Hepatocyte (in vitro differentiated cells): ENCODE results near the gene CGB5. TPM values are rescaled to one million over a fixed set of nuclear protein-coding genes. Genes with fewer than 3 reads are reported as not detected.
"Not testable (repeated sequence)": the region's sequence is repeated elsewhere in the genome, so short reads cannot be mapped to it uniquely, and the experiment has no call there.

Source experiments
- DNase-seq: peaks from one replicate; pipeline ENCODE4 v3.0.0-alpha.2; 2016; ENCODE audit warnings: low spot score
- H2AFZ ChIP-seq: fragments of 200-600 bp; sonication (generic); 2 replicates; pipeline ENCODE4 v1.6.0; 2016; ENCODE audit warnings: antibody characterized with exemption, mild to moderate bottlenecking
- H3K27ac ChIP-seq: fragments of 200-600 bp; sonication (generic); 2 replicates; pipeline ENCODE4 v1.5.1; 2016; ENCODE audit warnings: mild to moderate bottlenecking
- H3K27me3 ChIP-seq: fragments of 200-600 bp; sonication (generic); 2 replicates; pipeline ENCODE4 v1.6.1; 2016
- H3K36me3 ChIP-seq: fragments of 200-600 bp; sonication (generic); replicated peaks from 2 replicates; pipeline ENCODE4 v1.5.1; 2016; ENCODE audit warnings: low read depth; ENCODE audit not compliant: insufficient read depth
- H3K4me1 ChIP-seq: fragments of 200-600 bp; sonication (generic); 2 replicates; pipeline ENCODE4 v1.5.1; 2016; ENCODE audit warnings: mild to moderate bottlenecking, moderate library complexity; ENCODE audit not compliant: insufficient read depth
- H3K4me2 ChIP-seq: fragments of 200-600 bp; sonication (generic); 2 replicates; pipeline ENCODE4 v1.6.0; 2016
- H3K4me3 ChIP-seq: fragments of 200-600 bp; sonication (generic); 2 replicates; pipeline ENCODE4 v1.5.1; 2016; ENCODE audit warnings: mild to moderate bottlenecking
- H3K79me2 ChIP-seq: fragments of 200-600 bp; sonication (generic); 2 replicates; pipeline ENCODE4 v1.6.0; 2017; ENCODE audit warnings: mild to moderate bottlenecking
- H3K9me2 ChIP-seq: fragments of 200-600 bp; sonication (generic); replicated peaks from 2 replicates; pipeline ENCODE4 v1.6.0; 2017; ENCODE audit warnings: mild to moderate bottlenecking; ENCODE audit not compliant: insufficient read depth
- H3K9me3 ChIP-seq: fragments of 200-600 bp; sonication (generic); 2 replicates; pipeline ENCODE4 v1.5.1; 2016; ENCODE audit warnings: low read depth, mild to moderate bottlenecking
- H4K20me1 ChIP-seq: fragments of 200-600 bp; sonication (generic); 2 replicates; pipeline ENCODE4 v1.6.0; 2016; ENCODE audit warnings: mild to moderate bottlenecking; ENCODE audit not compliant: insufficient read depth, poor library complexity, severe bottlenecking
- CTCF ChIP-seq: fragments of 200-600 bp; sonication (generic); IDR thresholded peaks from 2 replicates; pipeline ENCODE4 v1.5.1; 2016; ENCODE audit warnings: antibody characterized with exemption, mild to moderate bottlenecking; ENCODE audit not compliant: poor library complexity
- EZH2 ChIP-seq: fragments of 200-600 bp; sonication (generic); IDR thresholded peaks from 2 replicates; pipeline ENCODE4 v1.6.1; 2016; ENCODE audit warnings: antibody characterized with exemption, mild to moderate bottlenecking, borderline replicate concordance
- EZH2phosphoT487 ChIP-seq: fragments of 200-600 bp; sonication (generic); IDR thresholded peaks from one replicate; pipeline ENCODE4 v1.6.1; 2018; ENCODE audit warnings: antibody characterized with exemption, mild to moderate bottlenecking, low read depth, moderate library complexity; ENCODE audit not compliant: unreplicated experiment, severe bottlenecking
- WGBS: methylation state at CpG from one replicate; pipeline ENCODE4 v1.1.6; 2016; ENCODE audit warnings: low lambda C conversion rate; ENCODE audit errors: missing lambda C conversion rate; 5-methylcytosine and 5-hydroxymethylcytosine counted together
- polyA plus RNA-seq: library from polyadenylated mRNA; unstranded; fragments of >200 nt; fragmentation: Nextera tagmentation; extraction: Ambion mirVana; gene quantifications from 2 replicates; pipeline ENCODE4 v1.2.1, GENCODE V29; 2016
- total RNA-seq: library from RNA; depleted of rRNA; stranded (reverse); fragments of >200 nt; gene quantifications from 2 replicates; pipeline ENCODE4 v1.2.3, GENCODE V29; 2014

The CGB5 gene
- total and polyA plus RNA-seq, 2 experiments from 2014 or later, result 0.22 to 1.9 TPM

- H3K27ac ChIP-seq, result no peak overlapping the region
- H3K27me3 ChIP-seq, result peaks cover 27% of the 10 kb centered on the region
- TF ChIP-seq EZH2phosphoT487 (no peak), CTCF (no peak), EZH2 (no peak)
- no peaks in the 10 kb centered on the region for H3K9me2 ChIP-seq
- no peak overlapping the region for H3K4me3 ChIP-seq
- WGBS, result 48% methylated on average over 16 of the region's 16 CpGs
- H3K4me1 ChIP-seq, result peaks cover 9% of the 10 kb centered on the region
- H4K20me1 ChIP-seq, result no peaks in the 10 kb centered on the region
- no peak for DNase-seq
- no peak overlapping the region for H2AFZ ChIP-seq
- H3K4me2 ChIP-seq, result no peak overlapping the region
- no peaks in the 10 kb centered on the region for H3K36me3 ChIP-seq
- H3K79me2 ChIP-seq, result no peaks in the 10 kb centered on the region
- no peaks in the 10 kb centered on the region for H3K9me3 ChIP-seq
These were observed 22.4 kb upstream of the CGB5 start for GRCh38 chr19:49020931-49021895.

- H2AFZ ChIP-seq, result no peak overlapping the region
- TF ChIP-seq EZH2phosphoT487, result no peak
- TF ChIP-seq CTCF, result no peak
- no peak for TF ChIP-seq EZH2
- no peak overlapping the region for H3K4me2 ChIP-seq
- H3K4me3 ChIP-seq, result no peak overlapping the region
- peaks cover 9% of the 10 kb centered on the region for H3K4me1 ChIP-seq
- no peaks in the 10 kb centered on the region for H4K20me1 ChIP-seq
- no peak overlapping the region for H3K27ac ChIP-seq
- no peaks in the 10 kb centered on the region for H3K79me2 ChIP-seq
- WGBS, result 85% methylated on average over 9 of the region's 9 CpGs
- H3K36me3 ChIP-seq, result no peaks in the 10 kb centered on the region
- DNase-seq, result no peak
- H3K9me3 ChIP-seq, result no peaks in the 10 kb centered on the region
- H3K27me3 ChIP-seq, result peaks cover 27% of the 10 kb centered on the region
- H3K9me2 ChIP-seq, result no peaks in the 10 kb centered on the region
These were observed 21.5 kb upstream of the CGB5 start for GRCh38 chr19:49022116-49022515.

- not testable (repeated sequence) for H4K20me1 ChIP-seq, H3K9me2 ChIP-seq, H2AFZ ChIP-seq, H3K9me3 ChIP-seq, H3K79me2 ChIP-seq, H3K36me3 ChIP-seq, H3K4me2 ChIP-seq, H3K27ac ChIP-seq, H3K4me3 ChIP-seq, H3K4me1 ChIP-seq, DNase-seq
- WGBS, result 87% methylated on average over 8 of the region's 15 CpGs
- peaks cover 17% of the 10 kb centered on the region for H3K27me3 ChIP-seq
These were observed 19.4 kb upstream of the CGB5 start, which contains the start of gene CGB3 for GRCh38 chr19:49024233-49024632. Gene CGB3 (minus strand): TSS chr19:49024333. CDS start chr19:49023971, 362 bp downstream.

- not testable (repeated sequence) for H3K4me3 ChIP-seq, H3K4me1 ChIP-seq, H4K20me1 ChIP-seq, H3K9me2 ChIP-seq, H3K4me2 ChIP-seq, H3K36me3 ChIP-seq, H3K79me2 ChIP-seq, H3K27ac ChIP-seq, H3K9me3 ChIP-seq, H2AFZ ChIP-seq, DNase-seq
- 87% methylated on average over 4 of the region's 6 CpGs for WGBS
- peaks cover 10% of the 10 kb centered on the region for H3K27me3 ChIP-seq
These were observed 18.6 kb upstream of the CGB5 start for GRCh38 chr19:49025088-49025487.

- not testable (repeated sequence) for H3K4me2 ChIP-seq, H3K36me3 ChIP-seq, H3K4me3 ChIP-seq, H3K9me3 ChIP-seq, H3K4me1 ChIP-seq, H3K9me2 ChIP-seq, H3K27ac ChIP-seq, H4K20me1 ChIP-seq, DNase-seq, H2AFZ ChIP-seq, H3K79me2 ChIP-seq, H3K27me3 ChIP-seq
- WGBS, result 81% methylated on average over 17 of the region's 23 CpGs
These were observed 18.0 kb upstream of the CGB5 start for GRCh38 chr19:49025599-49025998.

- WGBS, result 93% methylated on average over 4 of the region's 9 CpGs
- H3K27ac ChIP-seq, H2AFZ ChIP-seq, H3K4me1 ChIP-seq, H3K79me2 ChIP-seq, H3K4me2 ChIP-seq, H4K20me1 ChIP-seq, H3K4me3 ChIP-seq, H3K9me3 ChIP-seq, H3K27me3 ChIP-seq, H3K9me2 ChIP-seq, H3K36me3 ChIP-seq, DNase-seq: not testable (repeated sequence)
These were observed 15.0 kb upstream of the CGB5 start for GRCh38 chr19:49028686-49029085.

- H3K36me3 ChIP-seq, H3K27ac ChIP-seq, H4K20me1 ChIP-seq, H3K9me2 ChIP-seq, DNase-seq, H3K4me1 ChIP-seq, H3K4me3 ChIP-seq, H3K9me3 ChIP-seq, H2AFZ ChIP-seq, H3K27me3 ChIP-seq, H3K4me2 ChIP-seq, H3K79me2 ChIP-seq: not testable (repeated sequence)
- 84% methylated on average over 13 of the region's 14 CpGs for WGBS
These were observed 13.9 kb upstream of the CGB5 start for GRCh38 chr19:49029749-49030148.
